Measurements from ENCODE around the gene PHLDA3.

The PHLDA3 gene

GRCh38 chr1:201502511-201502857, 33.5 kb upstream of the PHLDA3 start:
- peak overlapping the region; percentile 97 for H3K27ac ChIP-seq (ENCODE audit: low read length)
- peaks cover 33 to 52% of the 10 kb centered on the region in 2 donors for H3K4me1 ChIP-seq (ENCODE audit: control insufficient read depth in 1 of 2, insufficient read depth in 2 of 2, low read length in 2 of 2)
- H3K9me3 ChIP-seq (ENCODE audit: control insufficient read depth in 1 of 2, low read length in 2 of 2), result no peaks in the 10 kb centered on the region
- peak overlapping the region in 1 of 2 donors; percentile 86 for H3K4me3 ChIP-seq (ENCODE audit: low read depth in 1 of 2, low read length in 2 of 2)
- peaks cover 11 to 14% of the 10 kb centered on the region in 2 donors for H3K36me3 ChIP-seq (ENCODE audit: control insufficient read depth in 1 of 2, insufficient read depth in 2 of 2, low read length in 2 of 2)
- H3K27me3 ChIP-seq (ENCODE audit: low read depth, low read length), result no peaks in the 10 kb centered on the region

DNA sequence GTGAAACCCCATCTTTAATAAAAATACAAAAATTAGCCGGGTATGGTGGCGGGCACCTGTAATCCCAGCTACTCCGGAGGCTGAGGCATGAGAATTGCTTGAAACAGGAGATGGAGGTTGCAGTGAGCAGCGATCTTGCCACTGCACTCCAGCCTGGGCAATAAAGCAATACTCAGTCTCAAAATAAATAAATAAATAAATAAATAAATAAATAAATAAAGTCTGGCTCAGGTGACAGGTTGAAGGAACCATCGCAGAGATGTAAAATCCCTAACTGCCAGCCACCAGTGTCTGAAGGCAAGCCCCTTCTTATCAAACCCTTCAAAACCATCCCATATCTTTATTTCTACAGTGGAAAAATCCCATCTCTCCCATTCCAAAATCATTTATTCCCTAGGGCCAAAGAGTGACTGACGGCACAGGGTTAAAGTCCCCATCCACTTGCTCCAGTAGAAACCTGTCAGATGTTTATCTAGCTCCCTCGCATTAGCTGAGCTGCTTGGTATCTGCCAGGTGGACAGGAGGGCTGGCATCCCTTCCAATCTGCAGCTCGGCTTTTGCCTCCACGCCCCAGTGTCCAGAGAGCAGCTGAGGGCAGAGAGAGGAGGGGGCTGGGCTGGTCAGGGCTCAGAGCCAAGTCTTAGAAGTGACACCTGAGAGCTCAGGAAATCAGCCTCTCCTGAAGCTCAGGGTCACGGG, 33.0 kb upstream of the PHLDA3 start:
- Histone ChIP-seq H3K4me3 (ENCODE audit: low read depth in 1 of 2, low read length in 2 of 2) (peak overlapping the region in 1 of 2 donors; percentile 86), H3K4me1 (ENCODE audit: control insufficient read depth in 1 of 2, insufficient read depth in 2 of 2, low read length in 2 of 2) (peaks cover 30 to 57% of the 10 kb centered on the region in 2 donors)

GRCh38 chr1:201501144-201501543, 32.2 kb upstream of the PHLDA3 start:
- no peaks in the 10 kb centered on the region for H3K27me3 ChIP-seq (ENCODE audit: low read depth, low read length)
- H3K9me3 ChIP-seq (ENCODE audit: control insufficient read depth in 1 of 2, low read length in 2 of 2), result no peaks in the 10 kb centered on the region
- peak overlapping the region; percentile 1 to 51 for H3K4me3 ChIP-seq (ENCODE audit: low read depth in 1 of 2, low read length in 2 of 2)
- H3K27ac ChIP-seq (ENCODE audit: low read length), result peak overlapping the region; percentile 87
- peaks cover 39 to 65% of the 10 kb centered on the region in 2 donors for H3K4me1 ChIP-seq (ENCODE audit: control insufficient read depth in 1 of 2, insufficient read depth in 2 of 2, low read length in 2 of 2)
- peaks cover 14 to 16% of the 10 kb centered on the region in 2 donors for H3K36me3 ChIP-seq (ENCODE audit: control insufficient read depth in 1 of 2, insufficient read depth in 2 of 2, low read length in 2 of 2)

More for the DNA sequence above, 33.0 kb upstream of the PHLDA3 start:
- Histone ChIP-seq H3K9me3 (ENCODE audit: control insufficient read depth in 1 of 2, low read length in 2 of 2) (no peaks in the 10 kb centered on the region), H3K27ac (ENCODE audit: low read length) (peak overlapping the region; percentile 97), H3K36me3 (ENCODE audit: control insufficient read depth in 1 of 2, insufficient read depth in 2 of 2, low read length in 2 of 2) (peaks cover 11 to 14% of the 10 kb centered on the region in 2 donors), H3K27me3 (ENCODE audit: low read depth, low read length) (no peaks in the 10 kb centered on the region)

DNA sequence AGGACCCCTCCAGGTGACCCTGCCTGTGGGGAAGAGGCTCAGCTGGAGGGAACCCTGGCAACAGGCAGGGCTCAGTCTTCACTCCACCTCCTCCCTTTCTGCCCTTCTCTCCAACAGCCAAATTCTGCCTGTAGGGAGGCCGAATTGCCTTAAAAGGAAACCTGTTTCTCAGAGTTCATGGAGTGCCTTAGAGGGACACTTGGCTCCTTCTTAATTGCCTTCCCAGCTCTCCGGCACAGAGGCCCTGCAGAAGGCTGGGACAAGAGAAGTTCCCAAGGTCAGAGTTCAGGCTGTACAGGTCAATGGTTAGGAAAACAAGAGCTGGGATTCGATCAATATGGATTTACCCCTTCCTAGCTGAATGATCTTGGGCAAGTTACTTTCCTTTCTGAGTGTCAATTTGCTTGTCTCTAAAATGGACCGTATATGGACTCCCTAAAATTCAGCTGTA, 31.7 kb upstream of the PHLDA3 start:
- Histone ChIP-seq H3K4me3 (ENCODE audit: low read depth in 1 of 2, low read length in 2 of 2) (peak overlapping the region; percentile 1 to 51), H3K27ac (ENCODE audit: low read length) (peak overlapping the region; percentile 87), H3K36me3 (ENCODE audit: control insufficient read depth in 1 of 2, insufficient read depth in 2 of 2, low read length in 2 of 2) (peaks cover 14 to 19% of the 10 kb centered on the region in 2 donors), H3K9me3 (ENCODE audit: control insufficient read depth in 1 of 2, low read length in 2 of 2) (no peaks in the 10 kb centered on the region), H3K27me3 (ENCODE audit: low read depth, low read length) (no peaks in the 10 kb centered on the region), H3K4me1 (ENCODE audit: control insufficient read depth in 1 of 2, insufficient read depth in 2 of 2, low read length in 2 of 2) (peaks cover 39 to 70% of the 10 kb centered on the region in 2 donors)

DNA sequence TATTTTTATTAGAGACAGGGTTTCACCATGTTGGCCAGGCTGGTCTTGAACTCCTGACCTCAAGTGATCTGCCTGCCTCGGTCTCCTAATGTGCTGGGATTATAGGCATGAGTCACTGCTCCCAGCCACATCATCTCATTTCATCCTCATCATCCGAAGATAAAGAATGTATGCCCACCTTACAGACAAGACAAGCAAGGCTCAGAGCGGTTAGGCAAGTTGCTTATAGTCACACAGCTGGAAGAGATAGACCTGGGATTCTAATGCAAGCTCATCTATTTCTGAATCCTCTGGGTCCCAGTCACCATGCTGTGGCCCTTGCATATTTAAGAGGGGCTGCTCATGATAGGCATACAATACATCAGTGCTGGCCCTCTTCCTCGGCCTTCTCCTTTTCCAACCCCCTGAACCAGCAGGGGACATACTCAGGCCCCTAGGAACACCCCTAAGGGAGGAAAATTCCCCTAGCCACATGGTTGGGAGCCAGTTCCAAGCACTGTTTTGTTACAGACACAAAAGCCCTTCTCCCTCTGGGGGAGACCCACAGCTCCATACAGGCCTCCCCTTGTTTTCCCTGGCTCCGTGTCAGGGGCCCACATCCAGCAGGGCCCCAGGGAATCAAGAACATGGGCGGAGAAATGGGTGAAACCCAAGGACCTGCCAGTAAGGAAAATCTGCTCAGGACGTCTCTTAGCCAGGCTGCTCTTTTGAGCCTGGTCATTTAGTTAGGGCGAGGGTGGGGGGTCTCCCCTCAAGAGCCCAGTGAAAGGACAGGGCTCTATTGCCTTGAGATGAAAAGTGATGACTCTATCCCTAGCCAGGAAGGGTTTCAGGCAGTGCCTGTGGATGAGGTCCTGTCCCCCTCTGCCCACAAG, 31.0 kb upstream of the PHLDA3 start:
- no peaks in the 10 kb centered on the region for H3K9me3 ChIP-seq (ENCODE audit: control insufficient read depth in 1 of 2, low read length in 2 of 2)
- peak overlapping the region; percentile 1 to 51 for H3K4me3 ChIP-seq (ENCODE audit: low read depth in 1 of 2, low read length in 2 of 2)
- no peaks in the 10 kb centered on the region for H3K27me3 ChIP-seq (ENCODE audit: low read depth, low read length)
- peaks cover 39 to 71% of the 10 kb centered on the region in 2 donors for H3K4me1 ChIP-seq (ENCODE audit: control insufficient read depth in 1 of 2, insufficient read depth in 2 of 2, low read length in 2 of 2)
- H3K36me3 ChIP-seq (ENCODE audit: control insufficient read depth in 1 of 2, insufficient read depth in 2 of 2, low read length in 2 of 2), result peaks cover 20 to 26% of the 10 kb centered on the region in 2 donors
- H3K27ac ChIP-seq (ENCODE audit: low read length), result peak overlapping the region; percentile 87

DNA sequence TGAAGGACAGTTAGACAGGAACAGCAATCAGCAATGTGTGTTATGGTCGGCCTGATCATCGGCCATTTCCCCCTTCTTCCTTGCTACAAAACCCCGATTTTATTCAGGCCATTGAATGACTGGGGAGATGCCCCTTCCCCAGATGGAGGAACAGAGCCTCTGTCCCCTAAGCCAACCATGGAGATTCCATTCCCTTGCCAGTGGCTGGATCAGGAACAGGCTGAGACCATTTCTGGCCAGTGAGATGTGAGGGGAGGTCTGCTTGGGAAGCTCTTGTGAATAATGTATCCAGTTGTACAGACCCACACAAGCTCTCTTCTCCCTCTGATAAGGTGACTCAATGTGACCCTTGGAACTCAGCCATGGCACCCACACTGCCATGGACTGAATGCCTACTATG, 30.2 kb upstream of the PHLDA3 start:
- peaks cover 27 to 31% of the 10 kb centered on the region in 2 donors for H3K36me3 ChIP-seq (ENCODE audit: control insufficient read depth in 1 of 2, insufficient read depth in 2 of 2, low read length in 2 of 2)
- peak overlapping the region; percentile 79 for H3K27ac ChIP-seq (ENCODE audit: low read length)
- H3K4me3 ChIP-seq (ENCODE audit: low read depth in 1 of 2, low read length in 2 of 2), result peak overlapping the region in 1 of 2 donors; percentile 22
- peaks cover 42 to 74% of the 10 kb centered on the region in 2 donors for H3K4me1 ChIP-seq (ENCODE audit: control insufficient read depth in 1 of 2, insufficient read depth in 2 of 2, low read length in 2 of 2)
- H3K27me3 ChIP-seq (ENCODE audit: low read depth, low read length), result no peaks in the 10 kb centered on the region
- no peaks in the 10 kb centered on the region for H3K9me3 ChIP-seq (ENCODE audit: control insufficient read depth in 1 of 2, low read length in 2 of 2)

DNA sequence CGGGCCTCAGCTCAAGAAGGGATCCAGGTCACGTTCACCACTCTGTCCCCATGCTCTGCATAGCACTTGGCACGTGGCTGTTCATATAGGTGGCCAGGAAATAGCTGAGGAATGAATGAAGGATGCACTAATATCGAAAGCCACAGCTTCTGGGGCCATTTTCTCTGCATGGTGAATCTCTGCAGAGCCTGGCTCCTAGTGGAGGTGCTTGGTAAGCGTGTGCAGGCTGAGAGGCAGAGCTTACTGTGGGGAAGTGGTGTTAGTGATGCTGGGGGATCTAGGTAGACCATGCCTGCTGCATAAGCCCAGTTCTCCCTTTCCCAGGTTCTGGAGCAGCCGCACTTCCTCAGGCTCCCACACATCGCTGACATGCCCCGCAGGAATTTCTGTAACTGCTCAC, 29.6 kb upstream of the PHLDA3 start:
- peaks cover 28 to 29% of the 10 kb centered on the region in 2 donors for H3K36me3 ChIP-seq (ENCODE audit: control insufficient read depth in 1 of 2, insufficient read depth in 2 of 2, low read length in 2 of 2)
- peak overlapping the region; percentile 79 for H3K27ac ChIP-seq (ENCODE audit: low read length)
- peaks cover 46 to 80% of the 10 kb centered on the region in 2 donors for H3K4me1 ChIP-seq (ENCODE audit: control insufficient read depth in 1 of 2, insufficient read depth in 2 of 2, low read length in 2 of 2)
- H3K9me3 ChIP-seq (ENCODE audit: control insufficient read depth in 1 of 2, low read length in 2 of 2), result no peaks in the 10 kb centered on the region
- H3K4me3 ChIP-seq (ENCODE audit: low read depth in 1 of 2, low read length in 2 of 2), result peak overlapping the region; percentile 20 to 22
- H3K27me3 ChIP-seq (ENCODE audit: low read depth, low read length), result no peaks in the 10 kb centered on the region

GRCh38 chr1:201497935-201498509, 29.0 kb upstream of the PHLDA3 start:
- H3K4me3 ChIP-seq (ENCODE audit: low read depth in 1 of 2, low read length in 2 of 2), result peak overlapping the region in 1 of 2 donors; percentile 20
- peak overlapping the region; percentile 52 for H3K27ac ChIP-seq (ENCODE audit: low read length)
- H3K27me3 ChIP-seq (ENCODE audit: low read depth, low read length), result no peaks in the 10 kb centered on the region
- no peaks in the 10 kb centered on the region for H3K9me3 ChIP-seq (ENCODE audit: control insufficient read depth in 1 of 2, low read length in 2 of 2)
- peaks cover 46 to 86% of the 10 kb centered on the region in 2 donors for H3K4me1 ChIP-seq (ENCODE audit: control insufficient read depth in 1 of 2, insufficient read depth in 2 of 2, low read length in 2 of 2)
- H3K36me3 ChIP-seq (ENCODE audit: control insufficient read depth in 1 of 2, insufficient read depth in 2 of 2, low read length in 2 of 2), result peaks cover 28 to 31% of the 10 kb centered on the region in 2 donors

DNA sequence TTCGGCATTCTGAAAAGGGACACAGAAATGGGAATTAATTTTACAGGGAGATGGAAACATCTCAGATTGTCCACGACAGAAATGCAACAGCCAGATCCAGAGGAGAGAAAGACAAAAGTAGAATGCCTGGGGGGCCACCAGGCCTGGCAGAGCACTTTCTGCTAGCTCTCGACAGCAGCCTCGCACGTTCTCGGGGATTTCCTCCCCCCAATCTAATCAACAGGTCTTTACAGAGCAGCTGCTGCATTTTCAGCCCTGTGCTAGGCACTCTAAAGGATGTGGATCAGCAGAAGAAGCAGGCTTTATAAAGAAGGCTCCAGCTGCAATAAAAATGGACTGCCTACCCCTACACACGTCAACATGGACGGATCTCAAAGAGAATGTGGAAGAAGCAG, 27.3 kb upstream of the PHLDA3 start:
- H3K4me1 ChIP-seq (ENCODE audit: control insufficient read depth in 1 of 2, insufficient read depth in 2 of 2, low read length in 2 of 2), result peaks cover 45 to 93% of the 10 kb centered on the region in 2 donors
- peaks cover 28 to 37% of the 10 kb centered on the region in 2 donors for H3K36me3 ChIP-seq (ENCODE audit: control insufficient read depth in 1 of 2, insufficient read depth in 2 of 2, low read length in 2 of 2)
- peak overlapping the region in 1 of 2 donors; percentile 41 for H3K4me3 ChIP-seq (ENCODE audit: low read depth in 1 of 2, low read length in 2 of 2)
- no peaks in the 10 kb centered on the region for H3K27me3 ChIP-seq (ENCODE audit: low read depth, low read length)
- H3K9me3 ChIP-seq (ENCODE audit: control insufficient read depth in 1 of 2, low read length in 2 of 2), result no peaks in the 10 kb centered on the region
- peak overlapping the region; percentile 81 for H3K27ac ChIP-seq (ENCODE audit: low read length)

GRCh38 chr1:201495551-201496295, 26.7 kb upstream of the PHLDA3 start:
- Histone ChIP-seq H3K4me3 (ENCODE audit: low read depth in 1 of 2, low read length in 2 of 2) (peak overlapping the region in 1 of 2 donors; percentile 41), H3K4me1 (ENCODE audit: control insufficient read depth in 1 of 2, insufficient read depth in 2 of 2, low read length in 2 of 2) (peaks cover 42 to 98% of the 10 kb centered on the region in 2 donors), H3K27me3 (ENCODE audit: low read depth, low read length) (no peaks in the 10 kb centered on the region), H3K36me3 (ENCODE audit: control insufficient read depth in 1 of 2, insufficient read depth in 2 of 2, low read length in 2 of 2) (peaks cover 31 to 37% of the 10 kb centered on the region in 2 donors), H3K27ac (ENCODE audit: low read length) (peak overlapping the region; percentile 81), H3K9me3 (ENCODE audit: control insufficient read depth in 1 of 2, low read length in 2 of 2) (no peaks in the 10 kb centered on the region)
